ENCODE data around the gene NEMP1.
A peak's percentile ranks its signal among the peaks of the same experiment; 100 is the strongest.
"Not testable (repeated sequence)": the region's sequence is repeated elsewhere in the genome, so short reads cannot be mapped to it uniquely, and the experiment has no call there.

NEMP1 gene

DNA sequence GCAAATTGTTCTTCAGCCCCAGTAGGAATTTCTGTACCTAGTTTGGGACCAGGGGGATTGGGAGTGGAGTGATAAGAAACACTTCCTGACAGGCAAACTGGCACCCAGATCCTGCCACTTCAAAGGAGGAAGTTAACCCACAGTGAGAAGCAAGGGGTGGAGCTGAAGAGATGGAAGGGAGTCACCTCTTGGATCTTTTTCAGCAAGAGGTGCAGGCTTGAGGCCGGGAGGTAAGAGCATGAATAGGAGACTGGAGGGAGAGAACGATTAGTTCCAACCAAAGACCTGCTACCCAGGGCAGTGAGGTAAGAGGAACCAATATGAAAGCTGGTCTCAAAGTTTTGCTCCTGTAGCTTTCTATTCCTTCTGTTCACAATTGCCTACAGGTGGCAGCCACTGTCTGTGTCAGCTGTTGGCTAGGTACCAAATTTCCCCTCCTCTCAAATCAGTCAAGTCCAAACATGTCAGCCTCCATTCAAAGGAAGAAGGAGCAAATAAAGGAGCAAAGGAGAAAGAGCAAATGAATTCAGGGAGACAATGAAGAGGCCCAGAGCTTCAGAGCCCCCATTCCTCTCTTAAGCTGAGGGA is 47.4 kb downstream of the NEMP1 start:
- peaks cover 4 to 9% (median 5%) of the 10 kb centered on the region in 5 donors for H3K27me3 ChIP-seq (ENCODE audit: control insufficient read depth in 5 of 5, insufficient read depth in 4 of 5, low read length in 5 of 5)
- no peak overlapping the region for H3K4me3 ChIP-seq (ENCODE audit: low read depth in 1 of 5, low read length in 5 of 5)
- no peaks in the 10 kb centered on the region for H3K9me3 ChIP-seq (ENCODE audit: control insufficient read depth in 5 of 5, low read length in 5 of 5)
- no peaks in the 10 kb centered on the region for H3K36me3 ChIP-seq (ENCODE audit: control insufficient read depth in 5 of 5, insufficient read depth in 5 of 5, low read length in 5 of 5)
- no peak overlapping the region for H3K9ac ChIP-seq (ENCODE audit: low read length in 5 of 5)
- no peak overlapping the region for H3K27ac ChIP-seq (ENCODE audit: low read depth, low read length)
- no peaks in the 10 kb centered on the region for H3K4me1 ChIP-seq (ENCODE audit: control insufficient read depth in 5 of 5, insufficient read depth in 5 of 5, low read length in 5 of 5)

DNA sequence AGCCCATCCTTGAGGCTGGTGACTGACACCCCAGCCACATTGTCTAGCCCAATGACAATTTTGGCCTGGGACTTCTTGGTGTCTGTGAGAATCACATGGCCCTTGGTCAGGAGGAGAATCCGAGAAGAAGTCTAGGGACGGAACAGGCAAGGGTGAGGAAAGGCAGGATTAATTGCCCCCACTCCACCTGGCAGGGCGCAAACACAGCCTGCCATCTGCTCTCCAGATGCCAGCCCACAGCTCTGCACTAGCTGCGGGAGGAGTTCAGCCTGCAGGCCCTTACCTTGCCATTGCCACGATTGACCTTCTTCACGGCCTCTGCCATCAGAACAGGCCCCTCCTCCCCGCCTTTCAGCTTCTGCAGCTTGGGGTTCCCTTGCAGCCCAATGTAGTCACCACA is 49.1 kb downstream of the NEMP1 start:
- no peaks in the 10 kb centered on the region for H3K9me3 ChIP-seq (ENCODE audit: control insufficient read depth in 5 of 5, low read length in 5 of 5)
- no peak overlapping the region for H3K9ac ChIP-seq (ENCODE audit: low read length in 5 of 5)
- H3K4me3 ChIP-seq (ENCODE audit: low read depth in 1 of 5, low read length in 5 of 5), result no peak overlapping the region
- no peaks in the 10 kb centered on the region for H3K4me1 ChIP-seq (ENCODE audit: control insufficient read depth in 5 of 5, insufficient read depth in 5 of 5, low read length in 5 of 5)
- H3K27ac ChIP-seq (ENCODE audit: low read depth, low read length), result no peak overlapping the region
- peaks cover 4 to 12% (median 9%) of the 10 kb centered on the region in 5 donors for H3K27me3 ChIP-seq (ENCODE audit: control insufficient read depth in 5 of 5, insufficient read depth in 4 of 5, low read length in 5 of 5)
- no peaks in the 10 kb centered on the region for H3K36me3 ChIP-seq (ENCODE audit: control insufficient read depth in 5 of 5, insufficient read depth in 5 of 5, low read length in 5 of 5)

DNA sequence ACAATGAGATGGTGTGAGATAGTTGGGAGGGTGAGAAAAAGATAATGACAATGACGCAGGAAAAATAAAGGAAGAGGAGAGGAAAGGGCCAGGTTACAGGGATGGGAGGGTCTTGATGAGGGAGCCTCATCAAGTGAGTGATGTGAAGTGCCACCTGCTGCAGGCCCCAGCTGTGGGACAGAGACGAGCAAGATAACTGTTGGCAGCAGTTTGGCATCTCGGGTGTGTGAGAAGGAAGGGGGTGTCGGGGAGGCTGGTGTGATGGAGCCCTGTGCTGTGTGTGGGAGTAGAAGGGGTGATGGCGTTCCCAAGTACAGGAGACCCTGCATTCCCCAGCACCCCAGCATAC is 50.8 kb downstream of the NEMP1 start:
- Histone ChIP-seq H3K9me3 (ENCODE audit: control insufficient read depth in 5 of 5, low read length in 5 of 5) (no peaks in the 10 kb centered on the region), H3K36me3 (ENCODE audit: control insufficient read depth in 5 of 5, insufficient read depth in 5 of 5, low read length in 5 of 5) (no peaks in the 10 kb centered on the region), H3K4me1 (ENCODE audit: control insufficient read depth in 5 of 5, insufficient read depth in 5 of 5, low read length in 5 of 5) (no peaks in the 10 kb centered on the region), H3K27ac (ENCODE audit: low read depth, low read length) (no peak overlapping the region), H3K4me3 (ENCODE audit: low read depth in 1 of 5, low read length in 5 of 5) (no peak overlapping the region), H3K9ac (ENCODE audit: low read length in 5 of 5) (no peak overlapping the region), H3K27me3 (ENCODE audit: control insufficient read depth in 5 of 5, insufficient read depth in 4 of 5, low read length in 5 of 5) (peaks cover 4 to 12% (median 9%) of the 10 kb centered on the region in 5 donors)

DNA sequence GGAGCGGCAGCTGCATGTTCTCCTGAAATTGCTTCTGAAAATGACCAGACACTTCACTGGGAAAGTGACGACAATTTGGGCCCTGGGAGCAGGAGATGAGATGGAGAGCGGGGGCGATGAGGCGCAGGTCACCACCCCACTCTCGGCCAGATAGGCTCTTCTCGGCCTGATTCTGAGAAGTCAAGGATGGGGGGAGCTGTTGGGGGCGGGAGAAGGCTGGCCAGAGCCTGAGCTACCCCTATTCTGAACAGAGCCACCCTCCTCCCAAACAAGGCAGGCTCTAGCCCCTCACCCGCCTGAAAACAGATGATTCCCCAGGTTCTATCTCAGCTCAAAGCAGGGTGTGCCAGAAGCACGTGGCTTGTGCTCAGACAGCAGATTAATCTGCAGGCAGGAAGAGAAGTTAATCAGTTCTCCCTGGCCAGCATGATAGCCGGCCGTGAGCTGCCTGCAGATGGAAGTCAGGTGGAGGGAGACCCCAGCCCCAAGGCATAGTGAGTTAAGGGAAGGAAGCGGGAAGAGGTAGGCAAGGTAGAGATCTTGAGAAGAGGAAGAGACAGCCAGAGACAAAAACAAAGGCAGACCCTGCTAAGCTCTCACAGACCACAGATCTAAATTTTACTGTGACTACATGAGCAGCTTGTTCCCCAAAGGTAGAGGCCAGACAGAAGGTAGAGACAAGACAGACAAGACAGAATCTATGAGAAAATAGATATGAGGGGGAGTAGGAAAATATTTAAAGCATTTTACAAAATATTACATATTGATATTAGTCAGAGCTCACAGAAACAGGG is 51.4 kb downstream of the NEMP1 start:
- Histone ChIP-seq H3K9me3 (ENCODE audit: control insufficient read depth in 5 of 5, low read length in 5 of 5) (no peaks in the 10 kb centered on the region), H3K9ac (ENCODE audit: low read length in 5 of 5) (no peak overlapping the region), H3K4me3 (ENCODE audit: low read depth in 1 of 5, low read length in 5 of 5) (no peak overlapping the region), H3K27ac (ENCODE audit: low read depth, low read length) (no peak overlapping the region), H3K27me3 (ENCODE audit: control insufficient read depth in 5 of 5, insufficient read depth in 4 of 5, low read length in 5 of 5) (peaks cover 4 to 12% (median 9%) of the 10 kb centered on the region in 5 donors), H3K36me3 (ENCODE audit: control insufficient read depth in 5 of 5, insufficient read depth in 5 of 5, low read length in 5 of 5) (no peaks in the 10 kb centered on the region), H3K4me1 (ENCODE audit: control insufficient read depth in 5 of 5, insufficient read depth in 5 of 5, low read length in 5 of 5) (no peaks in the 10 kb centered on the region)

DNA sequence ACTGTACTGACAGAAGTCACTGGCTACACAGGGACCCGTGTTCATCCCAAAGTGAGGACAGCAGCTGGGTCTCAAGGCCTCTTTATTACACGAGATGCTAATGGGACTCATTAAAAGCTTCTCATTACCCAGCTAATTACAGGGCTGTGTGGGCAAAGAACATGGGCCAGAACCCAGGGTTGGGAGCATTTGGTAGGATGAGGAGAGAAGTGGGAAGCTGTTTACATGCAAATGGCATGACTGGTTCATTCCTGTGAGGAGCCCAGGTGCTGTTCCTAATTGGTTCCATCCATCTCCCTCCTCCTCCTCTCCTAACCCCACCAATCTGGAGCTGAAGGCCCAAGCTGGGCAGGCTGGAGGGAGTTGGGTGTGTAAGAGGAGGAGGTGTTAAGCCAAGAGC is 53.4 kb downstream of the NEMP1 start:
- H3K4me1 ChIP-seq (ENCODE audit: control insufficient read depth in 5 of 5, insufficient read depth in 5 of 5, low read length in 5 of 5), result no peaks in the 10 kb centered on the region
- H3K9ac ChIP-seq (ENCODE audit: low read length in 5 of 5), result no peak overlapping the region
- H3K27me3 ChIP-seq (ENCODE audit: control insufficient read depth in 5 of 5, insufficient read depth in 4 of 5, low read length in 5 of 5), result peaks cover 4 to 12% (median 9%) of the 10 kb centered on the region in 5 donors
- no peaks in the 10 kb centered on the region for H3K9me3 ChIP-seq (ENCODE audit: control insufficient read depth in 5 of 5, low read length in 5 of 5)
- H3K4me3 ChIP-seq (ENCODE audit: low read depth in 1 of 5, low read length in 5 of 5), result no peak overlapping the region
- H3K36me3 ChIP-seq (ENCODE audit: control insufficient read depth in 5 of 5, insufficient read depth in 5 of 5, low read length in 5 of 5), result no peaks in the 10 kb centered on the region
- no peak overlapping the region for H3K27ac ChIP-seq (ENCODE audit: low read depth, low read length)

DNA sequence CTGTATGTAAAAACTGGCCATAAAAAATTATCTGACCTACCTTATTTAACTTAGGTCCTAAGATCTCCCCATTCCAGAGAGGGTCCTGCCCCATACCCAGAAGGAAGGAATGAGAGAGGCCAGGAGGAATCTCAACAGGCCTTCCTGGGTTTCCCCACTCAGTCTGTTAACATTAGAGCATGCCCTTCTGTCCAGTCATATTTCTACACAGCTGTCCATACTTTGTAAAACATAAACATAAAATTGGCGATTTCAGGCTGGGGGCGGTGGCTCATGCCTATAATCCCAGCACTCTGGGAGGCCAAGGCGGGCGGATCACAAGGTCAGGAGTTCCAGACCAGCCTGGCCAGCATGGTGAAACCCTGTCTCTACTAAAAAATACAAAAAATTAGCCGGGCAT is 56.3 kb downstream of the NEMP1 start:
- H3K27ac ChIP-seq (ENCODE audit: low read depth, low read length); H3K9me3 ChIP-seq (ENCODE audit: control insufficient read depth in 5 of 5, low read length in 5 of 5); H3K4me1 ChIP-seq (ENCODE audit: control insufficient read depth in 5 of 5, insufficient read depth in 5 of 5, low read length in 5 of 5); H3K36me3 ChIP-seq (ENCODE audit: control insufficient read depth in 5 of 5, insufficient read depth in 5 of 5, low read length in 5 of 5); H3K4me3 ChIP-seq (ENCODE audit: low read depth in 1 of 5, low read length in 5 of 5); H3K27me3 ChIP-seq (ENCODE audit: control insufficient read depth in 5 of 5, insufficient read depth in 4 of 5, low read length in 5 of 5): not testable (repeated sequence)
- H3K9ac ChIP-seq (ENCODE audit: low read length in 5 of 5), result peak overlapping the region in 1 of 5 donors; percentile 30

DNA sequence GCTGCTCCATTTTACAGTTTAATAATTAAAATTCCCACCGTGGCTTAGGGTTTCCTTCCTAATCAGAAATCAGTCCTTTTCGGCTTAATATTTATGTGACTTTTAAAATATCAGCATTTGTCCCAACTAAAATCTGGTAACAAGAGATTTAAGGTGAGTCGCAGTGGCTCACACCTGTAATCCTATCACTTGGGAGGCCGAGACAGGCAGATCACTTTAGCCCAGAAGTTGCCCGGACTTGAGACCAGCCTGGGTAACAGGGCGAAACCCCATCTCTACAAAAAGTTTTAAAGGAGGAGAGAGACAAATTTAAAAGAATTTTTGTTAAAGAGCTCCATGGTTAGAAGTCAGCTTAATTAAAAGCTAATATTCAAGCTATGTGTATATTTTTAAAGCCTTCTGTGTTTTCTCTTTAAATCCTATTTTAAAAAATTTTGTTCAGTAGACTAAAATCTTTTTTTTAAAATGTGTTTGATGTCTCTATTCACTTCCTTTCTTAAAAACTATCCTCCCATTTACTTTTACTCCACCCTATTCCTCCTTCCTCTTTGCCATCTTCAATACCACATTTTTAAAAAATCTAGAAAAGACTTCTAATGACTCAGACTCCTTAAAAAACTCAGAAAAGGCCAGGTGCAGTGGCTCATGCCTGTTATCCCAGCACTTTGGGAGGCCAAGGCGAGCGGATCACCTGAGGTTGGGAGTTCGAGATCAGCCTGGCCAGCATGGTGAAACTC is 58.4 kb downstream of the NEMP1 start:
- H3K36me3 ChIP-seq (ENCODE audit: control insufficient read depth in 5 of 5, insufficient read depth in 5 of 5, low read length in 5 of 5), result no peaks in the 10 kb centered on the region
- no peaks in the 10 kb centered on the region for H3K9me3 ChIP-seq (ENCODE audit: control insufficient read depth in 5 of 5, low read length in 5 of 5)
- H3K27me3 ChIP-seq (ENCODE audit: control insufficient read depth in 5 of 5, insufficient read depth in 4 of 5, low read length in 5 of 5), result peaks cover under 1 to 12% (median 9%) of the 10 kb centered on the region in 5 donors
- H3K4me3 ChIP-seq (ENCODE audit: low read depth in 1 of 5, low read length in 5 of 5), result no peak overlapping the region
- no peak overlapping the region for H3K9ac ChIP-seq (ENCODE audit: low read length in 5 of 5)
- H3K4me1 ChIP-seq (ENCODE audit: control insufficient read depth in 5 of 5, insufficient read depth in 5 of 5, low read length in 5 of 5), result peaks cover 2 to 9% (median 5%) of the 10 kb centered on the region in 5 donors
- no peak overlapping the region for H3K27ac ChIP-seq (ENCODE audit: low read depth, low read length)

DNA sequence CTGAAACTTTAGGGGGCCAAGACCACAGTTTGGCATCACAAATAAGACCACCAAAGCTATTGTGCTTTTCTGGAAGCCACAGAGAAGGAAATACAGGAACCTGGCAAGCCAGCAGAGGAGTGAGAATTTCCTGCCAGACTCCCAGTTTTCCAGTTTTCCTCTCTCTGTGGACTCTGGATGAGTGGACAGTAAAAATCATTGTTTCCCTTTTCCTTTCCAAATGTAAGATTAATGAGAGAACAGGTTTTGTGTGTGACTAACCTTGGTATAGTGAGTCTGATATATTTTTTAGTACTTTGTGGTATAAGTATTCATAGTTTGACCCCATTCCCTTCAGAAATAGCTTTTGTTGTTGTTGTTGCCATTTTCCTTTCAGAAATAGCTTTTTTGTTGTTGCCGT is 59.7 kb downstream of the NEMP1 start:
- Histone ChIP-seq H3K9ac (ENCODE audit: low read length in 5 of 5) (no peak overlapping the region), H3K4me1 (ENCODE audit: control insufficient read depth in 5 of 5, insufficient read depth in 5 of 5, low read length in 5 of 5) (peaks cover 2 to 9% (median 5%) of the 10 kb centered on the region in 5 donors), H3K27me3 (ENCODE audit: control insufficient read depth in 5 of 5, insufficient read depth in 4 of 5, low read length in 5 of 5) (peaks cover 6 to 21% (median 16%) of the 10 kb centered on the region in 5 donors), H3K36me3 (ENCODE audit: control insufficient read depth in 5 of 5, insufficient read depth in 5 of 5, low read length in 5 of 5) (no peaks in the 10 kb centered on the region), H3K9me3 (ENCODE audit: control insufficient read depth in 5 of 5, low read length in 5 of 5) (no peaks in the 10 kb centered on the region), H3K4me3 (ENCODE audit: low read depth in 1 of 5, low read length in 5 of 5) (no peak overlapping the region), H3K27ac (ENCODE audit: low read depth, low read length) (no peak overlapping the region)

DNA sequence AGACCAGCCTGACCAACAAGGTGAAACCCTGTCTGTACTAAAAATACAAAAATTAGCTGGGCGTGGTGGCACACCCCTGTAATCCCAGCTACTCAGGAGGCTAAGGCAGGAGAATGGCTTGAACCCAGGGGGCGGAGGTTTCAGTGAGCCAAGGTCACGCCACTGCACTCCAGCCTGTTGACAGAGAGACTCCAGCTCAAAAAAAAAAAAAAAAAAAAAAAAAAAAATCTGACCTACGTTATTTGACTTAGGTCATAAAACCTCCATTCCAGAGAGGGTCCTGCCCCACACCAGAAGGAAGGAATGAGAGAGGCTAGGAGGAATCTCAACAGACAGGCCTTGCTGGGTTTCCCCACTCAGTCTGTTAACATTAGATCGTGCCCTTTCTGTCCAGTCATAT is 60.2 kb downstream of the NEMP1 start:
- not testable (repeated sequence) for H3K9ac ChIP-seq (ENCODE audit: low read length in 5 of 5); H3K4me3 ChIP-seq (ENCODE audit: low read depth in 1 of 5, low read length in 5 of 5); H3K9me3 ChIP-seq (ENCODE audit: control insufficient read depth in 5 of 5, low read length in 5 of 5); H3K27ac ChIP-seq (ENCODE audit: low read depth, low read length); H3K36me3 ChIP-seq (ENCODE audit: control insufficient read depth in 5 of 5, insufficient read depth in 5 of 5, low read length in 5 of 5); H3K4me1 ChIP-seq (ENCODE audit: control insufficient read depth in 5 of 5, insufficient read depth in 5 of 5, low read length in 5 of 5)
- peaks cover 7 to 26% (median 19%) of the 10 kb centered on the region in 5 donors for H3K27me3 ChIP-seq (ENCODE audit: control insufficient read depth in 5 of 5, insufficient read depth in 4 of 5, low read length in 5 of 5)

DNA sequence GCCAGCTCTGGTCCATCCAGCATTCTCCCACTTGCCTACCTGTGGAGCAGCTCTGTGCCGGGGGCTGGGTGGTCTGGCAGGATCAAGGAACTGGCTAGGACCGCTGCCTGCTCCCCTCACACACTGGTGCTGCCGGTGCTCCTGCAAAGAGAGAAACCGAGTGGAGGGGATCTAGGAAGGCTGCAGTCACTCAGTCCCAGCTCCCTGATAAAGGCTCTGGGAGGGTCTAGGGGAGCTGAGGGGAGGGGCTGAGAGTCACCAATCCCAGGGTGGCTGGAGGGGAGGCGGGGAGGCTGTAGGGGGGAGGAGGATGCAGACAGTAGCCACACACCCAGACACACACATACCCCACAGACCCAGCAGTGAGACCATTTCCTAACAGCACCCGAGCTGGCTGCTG is 62.2 kb downstream of the NEMP1 start, which contains the start of gene TAC3:
Gene TAC3, minus strand, starts transcription at position 182 of the 400 bp plus-strand sequence. CDS start 732 bp downstream, outside the sequence.
- H3K9ac ChIP-seq (ENCODE audit: low read length in 5 of 5), result no peak within 1 kb of the TSS
- no peak within 1 kb of the TSS for H3K27ac ChIP-seq (ENCODE audit: low read depth, low read length)
- H3K4me3 ChIP-seq (ENCODE audit: low read depth in 1 of 5, low read length in 5 of 5), result no peak within 1 kb of the TSS
- H3K36me3 ChIP-seq (ENCODE audit: control insufficient read depth in 5 of 5, insufficient read depth in 5 of 5, low read length in 5 of 5), result no peaks in the 10 kb centered on the region
- H3K27me3 ChIP-seq (ENCODE audit: control insufficient read depth in 5 of 5, insufficient read depth in 4 of 5, low read length in 5 of 5), result peaks cover 13 to 31% (median 21%) of the 10 kb centered on the region in 5 donors
- peaks cover 2 to 9% (median 5%) of the 10 kb centered on the region in 5 donors for H3K4me1 ChIP-seq (ENCODE audit: control insufficient read depth in 5 of 5, insufficient read depth in 5 of 5, low read length in 5 of 5)
- no peaks in the 10 kb centered on the region for H3K9me3 ChIP-seq (ENCODE audit: control insufficient read depth in 5 of 5, low read length in 5 of 5)

Measured in subcutaneous abdominal adipose tissue (tissue), 5 donors.